ENCODE results near the gene GAMT.

The GAMT gene

DNA sequence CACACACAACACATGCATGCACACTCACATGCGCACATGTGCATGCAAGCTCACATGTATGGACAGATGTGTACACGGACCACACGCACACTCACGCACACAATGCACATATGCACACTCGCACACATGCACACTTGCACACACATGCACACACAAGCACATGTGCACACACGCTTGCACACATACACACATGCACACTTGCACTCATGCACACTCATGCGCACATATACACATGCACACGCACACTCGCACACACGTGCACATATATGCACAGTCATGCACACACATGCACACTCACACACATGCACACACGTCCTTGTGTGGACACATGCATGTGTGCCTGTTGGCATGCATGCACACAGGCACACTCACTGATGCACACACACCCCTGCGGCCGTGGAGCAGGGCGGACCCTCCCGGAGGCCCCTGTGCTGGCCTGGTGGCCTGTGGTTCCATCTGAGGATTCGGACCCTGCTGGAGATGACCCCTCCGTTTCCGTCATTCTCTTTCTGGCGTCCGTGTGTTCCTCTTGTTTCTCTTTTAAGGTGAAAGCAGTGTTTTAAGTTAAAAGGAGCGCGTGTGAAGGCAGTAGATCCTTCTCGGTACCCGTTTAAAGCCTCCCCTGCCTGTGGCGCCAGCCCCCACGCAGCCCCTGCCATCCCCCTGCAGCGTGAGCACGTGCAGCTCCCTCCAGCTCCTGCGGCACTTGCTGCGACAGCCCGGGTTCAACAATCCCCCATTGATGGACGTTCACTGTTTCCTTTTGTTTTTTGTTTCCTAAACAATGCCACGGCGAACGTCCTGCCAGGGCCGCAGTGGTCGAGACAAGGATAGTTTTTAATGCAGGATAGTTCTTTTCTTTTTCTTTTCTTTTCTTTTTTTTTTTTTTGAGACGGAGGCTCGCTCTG, 12.1 kb downstream of the GAMT start:
- H3K4me3 ChIP-seq (ENCODE audit: low read depth, low read length): no peak overlapping the region
- DNase-seq (ENCODE audit: low read depth): no peak

DNA sequence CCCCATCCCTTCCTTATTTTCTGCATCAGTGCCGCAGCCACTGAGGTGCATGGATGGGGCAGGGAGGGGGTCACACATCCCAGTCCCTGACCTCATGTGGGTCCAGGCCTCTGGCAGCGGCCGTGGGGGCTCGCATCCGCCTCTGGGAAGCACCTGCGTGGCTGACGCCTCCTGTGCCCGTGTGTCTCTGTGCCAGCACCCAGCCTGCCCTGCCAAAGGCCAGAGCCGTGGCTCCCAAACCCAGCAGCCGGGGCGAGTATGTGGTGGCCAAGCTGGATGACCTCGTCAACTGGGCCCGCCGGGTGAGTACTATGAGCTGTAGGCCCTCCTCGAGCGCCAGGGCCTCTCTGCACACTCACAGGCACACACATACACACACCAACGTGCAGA, 12.7 kb downstream of the GAMT start:
- DNase-seq (ENCODE audit: low read depth): no peak
- no peak overlapping the region for H3K4me3 ChIP-seq (ENCODE audit: low read depth, low read length)

DNA sequence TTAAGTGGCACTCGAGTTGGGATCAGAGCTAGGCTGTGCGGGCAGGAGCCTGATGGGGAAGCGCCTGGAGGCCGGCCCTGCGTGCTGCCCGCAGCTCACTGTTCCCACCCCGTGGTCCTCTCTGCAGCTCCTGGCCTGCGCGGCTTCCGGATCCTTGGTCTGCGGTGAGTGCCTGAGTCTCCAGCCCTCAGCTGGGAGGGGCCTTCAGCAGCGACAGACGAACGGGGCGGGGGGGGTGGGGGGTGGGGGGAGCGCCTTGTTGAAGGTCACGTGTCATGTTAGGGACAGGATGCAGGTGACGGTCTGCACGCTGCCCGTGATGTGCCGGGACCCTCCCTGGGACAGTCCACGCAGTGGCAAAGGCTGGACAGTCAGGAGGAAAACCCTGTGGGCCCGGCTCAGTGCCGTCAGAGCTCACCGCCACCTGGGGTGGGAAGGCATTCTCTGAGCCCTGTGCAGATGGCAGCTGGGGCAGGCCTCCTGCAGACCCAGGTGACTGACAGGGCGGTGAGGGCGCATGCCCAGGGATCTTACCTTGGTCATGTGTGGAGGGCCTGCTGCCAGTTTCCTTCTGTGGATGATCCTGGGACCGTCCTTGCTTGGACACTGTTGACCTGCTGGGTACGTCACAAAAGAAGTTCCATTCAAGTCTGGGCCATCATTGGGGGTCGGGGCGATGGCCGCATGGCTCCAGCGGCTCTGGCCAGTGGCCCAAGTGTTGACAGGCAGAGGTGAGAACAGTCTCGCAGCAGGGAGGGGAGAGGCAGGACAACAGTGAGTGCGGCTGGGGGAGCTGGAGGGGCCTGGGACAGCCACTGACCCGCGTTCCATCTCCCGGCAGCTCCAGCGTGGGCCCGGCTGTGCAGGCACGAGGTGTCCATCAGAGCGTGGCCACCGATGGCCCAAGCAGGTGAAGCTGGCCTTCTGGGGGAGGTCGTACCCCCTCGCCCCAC, 13.4 kb downstream of the GAMT start:
- no peak for DNase-seq (ENCODE audit: low read depth)
- H3K4me3 ChIP-seq (ENCODE audit: low read depth, low read length): no peak overlapping the region

DNA sequence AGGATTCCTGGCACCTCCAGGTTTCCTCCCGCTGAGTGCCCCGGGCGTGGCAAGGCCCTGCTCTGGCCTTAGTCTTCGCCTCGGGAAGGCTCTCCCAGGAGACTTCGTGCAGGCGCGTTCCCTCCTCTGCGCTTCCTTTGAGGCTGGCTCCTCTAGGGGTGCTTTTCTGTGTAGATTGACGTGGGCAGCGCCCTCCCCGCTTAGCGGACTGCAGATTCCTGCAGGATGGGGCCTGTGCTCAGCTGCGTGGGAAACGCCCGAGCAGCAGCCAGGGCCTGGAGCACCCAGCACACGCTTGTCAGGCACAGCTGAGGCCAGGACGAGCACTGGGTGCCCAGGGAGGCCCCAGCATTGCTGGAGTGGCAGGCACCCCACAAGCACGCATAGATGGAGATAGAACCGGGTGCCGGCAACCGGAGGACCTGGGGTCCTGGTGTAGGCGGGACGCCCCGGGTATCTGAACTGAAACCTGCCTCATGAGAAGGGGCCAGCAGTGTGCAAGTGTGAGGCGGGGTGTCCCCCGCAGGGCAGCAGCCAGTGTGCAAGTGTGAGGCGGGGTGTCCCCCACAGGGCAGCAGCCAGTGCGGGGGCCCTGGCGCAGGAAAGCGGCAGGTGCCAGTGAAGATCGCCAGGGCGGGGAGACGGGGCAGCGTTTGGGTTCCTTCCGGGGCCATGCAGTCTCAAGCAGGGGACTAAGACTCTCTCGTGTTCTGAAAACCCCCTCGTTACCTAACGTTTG, 14.2 kb downstream of the GAMT start:
- no peak for DNase-seq (ENCODE audit: low read depth)
- no peak overlapping the region for H3K4me3 ChIP-seq (ENCODE audit: low read depth, low read length)

DNA sequence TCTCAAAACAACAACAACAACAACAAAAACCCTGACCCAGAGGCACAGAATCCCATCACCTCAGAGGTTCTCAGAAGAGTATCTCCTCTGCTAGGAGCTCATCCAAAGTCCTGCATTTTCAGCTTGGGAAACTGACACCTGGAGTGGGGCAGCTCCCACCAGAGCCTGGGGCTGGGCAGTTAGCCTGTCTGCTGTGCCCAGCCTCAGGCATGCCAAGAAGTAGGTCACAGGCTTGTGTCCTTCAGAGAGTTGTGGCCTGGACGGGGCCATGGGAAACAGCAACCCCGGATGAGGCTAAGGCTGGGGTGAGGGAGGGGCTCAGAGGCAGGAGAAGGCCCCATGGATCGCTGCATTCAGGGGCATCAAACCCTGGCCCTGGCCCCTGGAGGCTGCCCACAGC, 15.5 kb downstream of the GAMT start:
- no peak for DNase-seq (ENCODE audit: low read depth)
- H3K4me3 ChIP-seq (ENCODE audit: low read depth, low read length): no peak overlapping the region

DNA sequence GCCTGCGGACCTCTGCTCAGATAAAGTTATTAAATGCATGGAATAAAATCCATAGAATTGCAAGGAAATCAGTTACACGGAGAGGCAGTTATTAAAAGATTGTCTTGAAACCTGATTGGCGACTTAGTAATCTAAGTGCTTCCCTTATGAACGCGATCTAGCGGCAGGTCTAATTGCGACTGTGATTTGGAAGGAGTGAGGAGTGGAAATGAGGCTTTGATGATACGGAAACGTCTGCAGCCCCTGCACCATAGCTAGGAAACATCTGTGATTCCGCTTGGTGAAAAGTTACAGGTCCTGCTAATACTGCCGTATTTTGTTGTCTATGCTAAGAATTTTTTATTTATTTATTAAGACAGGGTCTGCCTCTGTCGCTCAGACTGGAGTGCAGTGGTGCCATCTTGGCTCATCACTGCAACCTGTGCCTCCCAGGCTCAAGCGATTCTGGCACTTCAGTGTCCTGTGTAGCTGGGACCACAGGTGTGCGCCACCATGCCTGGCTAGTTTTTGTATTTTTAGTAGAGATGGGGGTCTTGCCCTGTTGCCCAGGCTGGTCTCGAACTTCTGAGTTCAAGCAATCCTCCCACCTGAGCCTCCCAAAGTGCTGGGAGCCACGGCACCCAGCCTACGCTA, 16.7 kb downstream of the GAMT start:
- DNase-seq (ENCODE audit: low read depth): no peak
- H3K4me3 ChIP-seq (ENCODE audit: low read depth, low read length): peak overlapping the region; percentile 78

DNA sequence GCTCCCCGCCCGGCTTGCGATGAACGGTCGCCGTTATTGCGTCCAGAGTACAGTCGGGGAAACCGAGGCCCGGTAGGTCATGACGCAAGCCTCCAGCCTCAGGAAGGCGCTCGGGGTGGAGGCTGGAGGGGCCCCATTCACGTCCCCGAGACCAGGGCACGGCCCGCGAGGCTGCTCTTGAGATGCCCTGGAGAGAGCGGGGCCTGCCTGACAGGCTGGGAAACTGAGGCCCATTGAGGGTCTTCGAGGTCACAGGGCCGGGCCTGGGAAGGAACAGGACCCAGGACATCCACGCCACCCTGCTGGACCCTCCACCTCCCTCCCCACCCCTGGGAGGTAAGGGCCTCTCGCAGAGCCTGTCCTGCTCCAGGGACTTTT, 17.3 kb downstream of the GAMT start:
- peak overlapping the region; percentile 78 for H3K4me3 ChIP-seq (ENCODE audit: low read depth, low read length)
- no peak for DNase-seq (ENCODE audit: low read depth)

DNA sequence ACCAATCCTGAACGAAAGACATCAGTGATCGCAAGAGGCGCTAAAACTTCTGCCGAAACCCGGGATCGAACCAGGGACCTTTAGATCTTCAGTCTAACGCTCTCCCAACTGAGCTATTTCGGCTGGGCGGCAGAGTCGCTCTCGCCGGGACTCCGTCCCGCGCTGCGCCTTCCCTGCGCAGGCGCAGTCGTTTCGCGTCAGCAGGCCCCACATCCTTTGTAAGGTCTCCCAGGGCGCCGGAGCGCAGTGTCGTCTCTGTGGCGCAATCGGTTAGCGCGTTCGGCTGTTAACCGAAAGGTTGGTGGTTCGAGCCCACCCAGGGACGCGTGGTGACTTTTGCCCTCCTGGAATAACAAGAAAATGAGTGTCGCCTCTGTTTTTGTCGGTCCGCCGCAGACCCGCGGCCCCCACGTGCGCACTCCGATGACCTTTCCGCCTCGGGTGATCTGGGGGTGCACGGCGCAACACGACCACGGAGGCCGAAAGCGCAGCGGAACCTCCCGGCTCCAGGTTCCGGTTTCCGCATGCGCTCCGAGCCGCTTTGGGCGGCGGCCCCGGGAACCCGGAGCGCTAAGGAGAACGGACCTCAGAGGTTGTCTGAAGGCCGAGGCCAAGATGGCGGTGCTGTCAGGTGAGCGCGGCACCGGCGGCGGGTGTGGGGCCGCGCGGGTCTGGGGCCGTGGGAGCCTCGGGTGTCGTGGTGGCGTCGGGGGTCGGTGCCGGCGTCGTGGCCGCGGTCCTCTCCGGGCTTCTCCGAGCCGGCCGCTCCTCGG, 17.8 kb downstream of the GAMT start, which contains the start of gene NDUFS7:
Gene NDUFS7 (plus strand): TSS at position 596 of the 773 bp plus-strand sequence. CDS start 20 bp downstream, at position 616.
- DNase-seq (ENCODE audit: low read depth): peak; percentile 73
- peak within 1 kb of the TSS; percentile 78 for H3K4me3 ChIP-seq (ENCODE audit: low read depth, low read length)

DNA sequence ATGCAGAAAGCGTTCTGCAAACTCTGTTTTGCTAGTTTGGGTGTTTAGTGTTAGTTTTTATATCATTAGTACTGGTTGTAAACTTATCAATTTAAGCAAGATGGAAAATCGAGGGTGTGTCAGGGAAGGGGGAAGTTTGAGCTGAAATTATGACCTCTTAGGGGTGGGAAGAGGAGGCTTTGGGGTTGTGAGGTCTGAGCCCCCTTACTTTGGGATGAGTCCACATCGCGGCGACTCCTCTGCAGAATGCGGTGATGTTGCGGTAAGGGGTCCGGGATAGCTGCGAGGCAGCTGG, 18.4 kb downstream of the GAMT start:
- no peak for DNase-seq (ENCODE audit: low read depth)
- H3K4me3 ChIP-seq (ENCODE audit: low read depth, low read length): no peak overlapping the region

DNA sequence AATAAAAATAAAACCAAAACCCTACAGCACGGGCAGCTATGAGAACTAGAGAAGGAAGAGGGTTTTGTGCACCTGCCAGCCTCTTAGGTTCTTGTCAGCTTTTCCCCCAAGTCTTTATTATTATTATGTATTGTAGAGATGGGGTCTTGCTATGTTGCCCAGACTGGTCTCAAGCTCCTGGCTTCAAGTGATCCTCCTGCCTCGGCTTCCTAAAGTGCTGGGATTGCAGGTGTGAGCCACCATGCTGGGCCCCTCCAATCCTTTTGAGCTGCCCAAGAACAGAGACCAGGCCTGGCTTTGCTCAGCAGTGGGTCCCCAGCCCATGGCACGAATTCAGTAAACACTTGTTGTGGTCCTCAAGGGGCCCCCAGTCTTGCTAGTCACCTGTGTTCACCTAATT, 19.1 kb downstream of the GAMT start:
- no peak for DNase-seq (ENCODE audit: low read depth)

DNA sequence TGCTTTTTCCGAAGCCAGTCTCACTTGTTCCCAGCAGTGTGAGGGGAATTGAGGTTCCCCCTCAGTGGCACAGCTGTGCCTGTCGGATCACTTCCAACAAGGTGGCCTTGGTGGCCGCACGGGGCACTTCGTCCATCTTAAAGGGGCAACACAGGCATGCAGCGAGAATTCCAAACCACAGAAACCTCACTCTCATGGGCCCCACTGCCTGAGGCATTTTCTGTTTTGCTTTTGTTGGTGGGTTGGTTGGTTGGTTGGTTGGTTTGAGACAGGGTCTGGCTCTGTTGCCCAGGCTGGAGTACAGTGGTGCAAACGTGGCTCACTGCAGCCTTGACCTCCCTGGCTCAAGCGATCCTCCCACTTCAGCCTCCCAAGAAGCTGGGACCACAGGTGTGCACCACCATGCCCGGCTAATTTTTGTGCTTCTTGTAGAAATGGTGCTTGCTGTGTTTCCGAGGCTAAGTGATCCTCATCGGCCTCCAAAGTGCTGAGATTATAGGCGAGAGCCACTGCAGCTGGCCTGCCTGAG, 21.3 kb downstream of the GAMT start:
- no peak for DNase-seq (ENCODE audit: low read depth)

More for the DNA sequence above, 19.1 kb downstream of the GAMT start:
- no peak overlapping the region for H3K4me3 ChIP-seq (ENCODE audit: low read depth, low read length)

DNA sequence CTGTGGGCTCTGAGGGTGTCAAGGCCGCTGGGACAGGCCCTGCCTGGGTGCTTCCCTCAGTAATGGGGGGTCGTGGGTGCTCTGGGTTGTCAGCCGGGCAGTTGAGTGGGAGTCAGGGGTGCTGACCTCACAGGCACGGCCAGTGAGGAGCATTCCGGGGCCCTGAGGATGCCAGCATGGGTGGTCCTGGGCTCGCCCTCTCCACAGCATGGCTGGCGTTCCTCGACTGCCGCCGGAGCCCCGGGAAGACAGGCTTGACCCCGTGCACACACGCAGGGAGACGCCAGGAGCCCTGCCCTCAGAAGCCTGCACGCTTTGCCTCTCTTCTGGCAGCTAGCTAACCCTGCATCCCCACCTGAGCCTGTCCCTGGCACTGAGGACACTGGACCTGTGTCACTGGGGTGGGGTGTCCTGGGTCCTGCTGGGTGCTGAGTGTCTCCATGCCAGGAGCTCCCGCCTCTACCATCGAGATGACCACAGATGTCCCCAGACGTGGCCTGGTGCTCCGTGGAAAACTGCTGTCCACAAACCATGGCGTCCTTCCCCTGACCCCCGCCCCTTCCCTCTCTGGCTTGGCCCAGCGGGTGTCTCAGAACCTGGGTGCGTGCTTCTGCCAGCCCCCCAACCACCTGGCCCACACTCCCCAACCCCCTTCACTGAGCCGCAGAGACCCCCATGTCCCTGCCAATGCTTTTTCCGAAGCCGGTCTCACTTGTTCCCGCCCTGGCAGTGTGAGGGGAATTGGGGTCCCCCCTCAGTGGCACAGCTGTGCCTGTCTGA, 22.0 kb downstream of the GAMT start:
- no peak for DNase-seq (ENCODE audit: low read depth)
- H3K4me3 ChIP-seq (ENCODE audit: low read depth, low read length): no peak overlapping the region

More for the DNA sequence above, 21.3 kb downstream of the GAMT start:
- H3K4me3 ChIP-seq (ENCODE audit: low read depth, low read length): no peak overlapping the region

DNA sequence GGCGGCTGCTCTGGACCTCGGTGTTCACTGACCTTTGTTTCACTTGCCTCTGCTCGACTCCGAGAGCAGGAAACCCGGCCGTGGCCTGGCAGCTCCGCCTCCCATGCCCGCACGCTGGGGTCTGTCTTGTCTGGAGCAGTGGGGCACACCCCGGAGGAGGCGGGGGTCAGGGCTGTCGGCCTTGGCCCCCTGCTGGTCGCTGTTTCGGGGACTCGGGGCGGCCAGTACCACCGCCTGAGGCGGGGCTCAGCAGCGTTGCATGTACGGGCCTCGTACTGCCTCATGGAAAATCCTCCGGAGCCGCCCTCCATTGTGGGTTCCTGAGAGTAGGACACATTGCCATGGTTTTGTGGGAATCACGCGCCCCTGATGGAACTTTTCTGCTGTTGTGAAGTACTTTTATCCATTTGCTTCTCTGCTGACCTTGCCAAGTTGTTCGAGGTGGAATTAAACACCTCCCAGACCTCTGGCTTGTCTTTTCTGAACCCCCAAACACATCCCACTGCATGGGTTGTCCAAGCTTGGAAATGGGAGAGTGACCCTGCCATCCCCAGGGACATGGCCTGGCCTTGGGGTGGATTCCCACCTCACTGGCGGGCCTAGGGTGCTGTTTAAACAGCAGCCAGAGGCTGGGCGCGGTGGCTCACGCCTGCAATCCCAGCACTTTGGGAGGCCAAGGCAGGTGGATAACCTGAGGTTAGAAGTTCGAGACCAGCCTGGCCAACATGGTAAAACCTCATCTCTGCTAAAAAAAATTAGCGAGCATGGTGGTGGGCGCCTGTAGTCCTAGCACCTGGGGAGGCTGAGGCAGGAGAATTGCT, 23.2 kb downstream of the GAMT start:
- DNase-seq (ENCODE audit: low read depth): no peak

DNA sequence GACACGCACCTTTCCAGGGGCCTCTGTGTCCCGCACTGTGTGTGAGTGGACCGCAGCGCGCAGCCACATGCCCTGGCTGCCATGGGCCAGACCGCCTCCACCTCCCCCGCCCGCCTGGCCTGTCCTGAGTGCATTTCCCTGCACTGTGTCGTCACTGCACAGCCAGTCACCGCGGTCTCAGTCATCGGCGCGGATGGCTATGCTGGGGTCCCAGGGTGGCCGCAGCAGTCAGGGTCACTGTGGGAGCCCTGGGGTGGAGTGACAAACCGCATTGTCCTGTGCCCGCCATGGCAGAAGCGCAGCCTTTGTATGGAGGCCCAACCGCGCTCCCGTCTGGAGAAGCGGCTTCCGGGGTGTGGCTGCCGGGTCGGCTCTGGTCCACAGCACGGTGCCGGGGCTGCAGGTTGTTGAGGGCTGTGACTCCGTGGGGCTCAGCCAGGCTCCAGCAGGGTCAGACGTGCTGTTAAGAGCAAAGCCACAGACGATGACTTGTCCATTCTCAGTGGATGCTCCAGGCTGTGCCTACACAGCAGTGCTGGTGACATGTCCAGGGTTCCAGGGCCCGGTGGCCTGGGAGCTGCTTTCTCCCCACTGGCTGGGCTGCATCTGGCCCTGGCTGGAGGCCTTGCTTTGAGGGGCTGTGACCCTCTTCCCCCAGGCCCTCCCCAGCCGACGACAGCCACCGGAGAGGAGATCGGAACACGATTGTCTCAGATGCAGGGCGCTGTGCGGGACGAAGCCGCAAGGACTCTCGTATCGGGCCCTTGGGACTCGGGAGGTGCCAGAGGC, 24.0 kb downstream of the GAMT start:
- no peak for DNase-seq (ENCODE audit: low read depth)

More for the DNA sequence above, 23.2 kb downstream of the GAMT start:
- no peak overlapping the region for H3K4me3 ChIP-seq (ENCODE audit: low read depth, low read length)

DNA sequence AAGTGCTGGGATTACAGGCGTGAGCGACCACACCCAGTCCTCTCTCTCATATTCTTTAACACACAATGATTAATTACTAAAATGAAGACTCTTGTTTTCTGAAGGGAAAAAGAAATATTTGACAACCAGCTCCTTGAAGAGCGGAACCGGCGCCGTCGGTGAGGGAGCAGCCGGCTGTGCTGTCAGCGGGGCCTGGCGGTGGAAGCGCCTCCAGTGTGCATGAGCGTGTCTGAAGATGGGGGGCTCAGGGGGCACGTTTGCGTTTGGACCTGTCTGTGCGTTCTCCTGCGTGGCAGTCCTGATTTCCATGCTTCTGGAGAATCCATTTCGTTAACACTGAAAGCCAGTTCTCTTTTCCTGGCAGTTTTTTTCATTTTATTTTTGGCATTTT, 24.9 kb downstream of the GAMT start:
- H3K4me3 ChIP-seq (ENCODE audit: low read depth, low read length): no peak overlapping the region
- no peak for DNase-seq (ENCODE audit: low read depth)

More for the DNA sequence above, 24.0 kb downstream of the GAMT start:
- no peak overlapping the region for H3K4me3 ChIP-seq (ENCODE audit: low read depth, low read length)

DNA sequence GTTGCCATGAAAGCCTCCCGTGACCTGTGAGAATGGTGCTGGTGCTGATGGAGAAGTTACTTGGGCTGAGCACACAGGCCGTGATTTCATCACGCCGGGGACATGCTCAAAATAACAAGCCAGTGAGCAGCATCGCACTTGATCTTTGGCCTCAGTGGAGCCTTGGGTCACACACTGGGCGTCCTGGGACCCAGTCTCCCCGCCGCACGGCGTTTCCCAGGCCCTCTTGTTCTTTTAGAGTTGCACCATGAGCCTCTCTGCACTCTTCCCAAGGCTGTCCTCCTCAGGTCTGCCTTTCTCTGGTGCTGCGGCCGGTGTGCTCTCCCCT, 27.1 kb downstream of the GAMT start:
- DNase-seq (ENCODE audit: low read depth): no peak

More for the DNA sequence above, 27.1 kb downstream of the GAMT start:
- no peak overlapping the region for H3K4me3 ChIP-seq (ENCODE audit: low read depth, low read length)

Data from skeletal muscle cell (primary cell).